GM15510 (cell line): Measurements from ENCODE around the gene ZFPM1.

Source experiments
- POLR2A ChIP-seq: IDR thresholded peaks from 3 replicates; pipeline ENCODE4 v1.6.1; 2011; ENCODE audit warnings: borderline replicate concordance; ENCODE audit not compliant: insufficient read length; ENCODE audit errors: extremely low read depth

Gene ZFPM1

GRCh38 chr16:88533381-88533917 is 80.4 kb downstream of the ZFPM1 start:
- TF ChIP-seq POLR2A = no peak

- TF ChIP-seq POLR2A = peak; percentile 92
Observed at GRCh38 chr16:88533932-88534637, 81.0 kb downstream of the ZFPM1 start.

GRCh38 chr16:88534638-88535190 is 81.6 kb downstream of the ZFPM1 start:
- no peak for TF ChIP-seq POLR2A

- no peak for TF ChIP-seq POLR2A
Observed at GRCh38 chr16:88535191-88535856, 82.2 kb downstream of the ZFPM1 start.

GRCh38 chr16:88535857-88536222 is 82.8 kb downstream of the ZFPM1 start:
- TF ChIP-seq POLR2A = no peak

GRCh38 chr16:88536510-88536909 is 83.4 kb downstream of the ZFPM1 start:
- no peak for TF ChIP-seq POLR2A

GRCh38 chr16:88536971-88537751 is 84.1 kb downstream of the ZFPM1 start:
- no peak for TF ChIP-seq POLR2A

- TF ChIP-seq POLR2A = no peak
Observed at GRCh38 chr16:88537859-88538258, 84.8 kb downstream of the ZFPM1 start.

- no peak for TF ChIP-seq POLR2A
Observed at GRCh38 chr16:88538366-88539060, 85.4 kb downstream of the ZFPM1 start.

GRCh38 chr16:88539261-88539651 is 86.2 kb downstream of the ZFPM1 start:
- no peak for TF ChIP-seq POLR2A

GRCh38 chr16:88539652-88540345 is 86.7 kb downstream of the ZFPM1 start:
- no peak for TF ChIP-seq POLR2A

GRCh38 chr16:88540346-88540977 is 87.4 kb downstream of the ZFPM1 start:
- no peak for TF ChIP-seq POLR2A

GRCh38 chr16:88541831-88542616 is 88.9 kb downstream of the ZFPM1 start:
- no peak for TF ChIP-seq POLR2A
